BLaER1 treated with 17β-estradiol and CSF1 and Interleukin-3, amounts not matched to agents 10 nM and 100 nM (cell line): ENCODE data around the gene HSD17B11.
A peak's percentile ranks its signal among the peaks of the same experiment; 100 is the strongest.
"Not testable (repeated sequence)": the region's sequence is repeated elsewhere in the genome, so short reads cannot be mapped to it uniquely, and the experiment has no call there.

ENCODE experiments used
- H3K27ac ChIP-seq, 11 experiments: shearing (Covaris generic); formaldehyde crosslinking; 2 replicates each; pipeline ENCODE4 v1.8.1; 2022
- H3K27me3 ChIP-seq, 11 experiments: shearing (Covaris generic); formaldehyde crosslinking; 2 replicates each; pipeline ENCODE4 v1.8.1; 2022
- H3K36me3 ChIP-seq, 11 experiments: shearing (Covaris generic); formaldehyde crosslinking; 2 replicates each; pipeline ENCODE4 v1.8.1; 2022
- H3K4me1 ChIP-seq, 10 experiments: shearing (Covaris generic); formaldehyde crosslinking; 2 replicates each; pipeline ENCODE4 v1.8.1; 2022
- H3K4me2 ChIP-seq, 11 experiments: shearing (Covaris generic); formaldehyde crosslinking; 2 replicates each; pipeline ENCODE4 v1.8.1; 2022
- H3K4me3 ChIP-seq, 10 experiments: shearing (Covaris generic); formaldehyde crosslinking; 2 replicates each; pipeline ENCODE4 v1.8.1; 2022
- H3K9ac ChIP-seq, 11 experiments: shearing (Covaris generic); formaldehyde crosslinking; 2 replicates each; pipeline ENCODE4 v1.8.1; 2022
- H3K9me3 ChIP-seq, 11 experiments: shearing (Covaris generic); formaldehyde crosslinking; replicated peaks in 1 of 11; 2 replicates each; pipeline ENCODE4 v1.8.1; 2022
- H4K20me1 ChIP-seq, 11 experiments: shearing (Covaris generic); formaldehyde crosslinking; 2 replicates each; pipeline ENCODE4 v1.8.1; 2022
- Cebpa-rat ChIP-seq, 11 experiments: shearing (Covaris generic); IDR thresholded peaks; 2 replicates each; pipeline ENCODE4 v1.8.1; 2022

Gene HSD17B11

GRCh38 chr4:87390891-87391575 lies at the start of gene HSD17B11:
Gene HSD17B11 (minus strand): TSS chr4:87391188. CDS start chr4:87391070, 118 bp downstream.
- H3K4me2 ChIP-seq = peak within 1 kb of the TSS; percentile 86 to 97 (median 90)
- H3K4me3 ChIP-seq = peak within 1 kb of the TSS; percentile 71 to 88 (median 76)
- peaks cover 0 to 26% (median 3%) of the 10 kb centered on the region in 11 experiments; a peak in 7 of 22 replicates for H4K20me1 ChIP-seq
- peak within 1 kb of the TSS; percentile 88 to 96 (median 92) for H3K27ac ChIP-seq
- H3K9ac ChIP-seq = peak within 1 kb of the TSS; percentile 85 to 97 (median 92)
- peaks cover 27 to 45% (median 35%) of the 10 kb centered on the region in 11 experiments for H3K9me3 ChIP-seq
- no peaks in the 10 kb centered on the region for H3K27me3 ChIP-seq
- TF ChIP-seq Cebpa-rat (IDR thresholded peaks at IDR 0.05) = peak; percentile 75 to 96 (median 93); a peak in 20 of 22 replicates
- peaks cover 18 to 42% (median 26%) of the 10 kb centered on the region in 10 experiments; a peak in 19 of 20 replicates for H3K4me1 ChIP-seq
- peaks cover 14 to 39% (median 29%) of the 10 kb centered on the region in 11 experiments for H3K36me3 ChIP-seq

GRCh38 chr4:87433342-87433741 lies 42.4 kb upstream of the HSD17B11 start:
- H3K36me3 ChIP-seq = peaks cover 27 to 48% (median 39%) of the 10 kb centered on the region in 11 experiments
- no peak overlapping the region for H3K27ac ChIP-seq
- no peak overlapping the region for H3K4me2 ChIP-seq
- H3K9me3 ChIP-seq = no peaks in the 10 kb centered on the region
- no peak overlapping the region for H3K4me3 ChIP-seq
- peaks cover 0 to 22% (median 4%) of the 10 kb centered on the region in 11 experiments; a peak in 4 of 22 replicates for H4K20me1 ChIP-seq
- no peak overlapping the region for H3K9ac ChIP-seq
- H3K27me3 ChIP-seq = no peaks in the 10 kb centered on the region
- TF ChIP-seq Cebpa-rat (IDR thresholded peaks at IDR 0.05) = no peak
- H3K4me1 ChIP-seq = no peaks in the 10 kb centered on the region

- H3K4me3 ChIP-seq = no peak overlapping the region
- H4K20me1 ChIP-seq = peaks cover 0 to 22% (median 4%) of the 10 kb centered on the region in 11 experiments; a peak in 4 of 22 replicates
- H3K27ac ChIP-seq = no peak overlapping the region
- no peak overlapping the region for H3K9ac ChIP-seq
- H3K4me2 ChIP-seq = no peak overlapping the region
- H3K9me3 ChIP-seq = no peaks in the 10 kb centered on the region
- H3K36me3 ChIP-seq = peaks cover 5 to 20% (median 6%) of the 10 kb centered on the region in 11 experiments; a peak in 19 of 22 replicates
- no peak for TF ChIP-seq Cebpa-rat (IDR thresholded peaks at IDR 0.05)
- H3K4me1 ChIP-seq = peaks cover 0 to 13% (median under 1%) of the 10 kb centered on the region in 10 experiments; a peak in 5 of 20 replicates
- H3K27me3 ChIP-seq = no peaks in the 10 kb centered on the region
Observed at GRCh38 chr4:87430038-87430437, 39.0 kb upstream of the HSD17B11 start.

- no peaks in the 10 kb centered on the region for H3K27me3 ChIP-seq
Observed at GRCh38 chr4:87428979-87429378, 38.0 kb upstream of the HSD17B11 start.

GRCh38 chr4:87427518-87427868 lies 36.5 kb upstream of the HSD17B11 start:
- Histone ChIP-seq H3K27ac (no peak overlapping the region), H3K27me3 (no peaks in the 10 kb centered on the region), H3K4me1 (peaks cover 12 to 30% (median 17%) of the 10 kb centered on the region in 10 experiments), H3K9ac (no peak overlapping the region), H3K4me3 (no peak overlapping the region), H3K4me2 (no peak overlapping the region), H3K36me3 (peaks cover 0 to 14% (median 0%) of the 10 kb centered on the region in 11 experiments; a peak in 6 of 22 replicates), H4K20me1 (peaks cover 0 to 22% (median 4%) of the 10 kb centered on the region in 11 experiments; a peak in 4 of 22 replicates), H3K9me3 (no peaks in the 10 kb centered on the region)
- TF ChIP-seq Cebpa-rat (IDR thresholded peaks at IDR 0.05) = no peak

More at GRCh38 chr4:87428979-87429378, 38.0 kb upstream of the HSD17B11 start:
- Histone ChIP-seq H3K4me2 (no peak overlapping the region), H3K4me1 (peaks cover 5 to 23% (median 11%) of the 10 kb centered on the region in 10 experiments), H3K9ac (no peak overlapping the region), H3K4me3 (no peak overlapping the region), H3K36me3 (peaks cover 0 to 14% (median 0%) of the 10 kb centered on the region in 11 experiments; a peak in 6 of 22 replicates), H3K9me3 (no peaks in the 10 kb centered on the region), H4K20me1 (peaks cover 0 to 22% (median 4%) of the 10 kb centered on the region in 11 experiments; a peak in 4 of 22 replicates), H3K27ac (no peak overlapping the region)
- no peak for TF ChIP-seq Cebpa-rat (IDR thresholded peaks at IDR 0.05)

- Histone ChIP-seq H3K9me3 (no peaks in the 10 kb centered on the region), H3K4me3 (no peak overlapping the region), H3K27me3 (no peaks in the 10 kb centered on the region), H4K20me1 (peaks cover 0 to 22% (median 4%) of the 10 kb centered on the region in 11 experiments; a peak in 4 of 22 replicates), H3K36me3 (peaks cover 0 to 14% (median 0%) of the 10 kb centered on the region in 11 experiments; a peak in 5 of 22 replicates), H3K9ac (no peak overlapping the region; a peak in 1 of 22 replicates), H3K4me1 (peaks cover 13 to 31% (median 19%) of the 10 kb centered on the region in 10 experiments), H3K4me2 (no peak overlapping the region), H3K27ac (no peak overlapping the region)
- no peak for TF ChIP-seq Cebpa-rat (IDR thresholded peaks at IDR 0.05)
Observed at GRCh38 chr4:87426865-87427517, 36.0 kb upstream of the HSD17B11 start.

GRCh38 chr4:87425711-87426110 lies 34.7 kb upstream of the HSD17B11 start:
- H3K9ac ChIP-seq = no peak overlapping the region
- no peak overlapping the region for H3K4me3 ChIP-seq
- peaks cover 21 to 38% (median 25%) of the 10 kb centered on the region in 10 experiments for H3K4me1 ChIP-seq
- H4K20me1 ChIP-seq = peaks cover 0 to 17% (median 4%) of the 10 kb centered on the region in 11 experiments; a peak in 4 of 22 replicates
- TF ChIP-seq Cebpa-rat (IDR thresholded peaks at IDR 0.05) = no peak
- no peaks in the 10 kb centered on the region for H3K27me3 ChIP-seq
- no peaks in the 10 kb centered on the region for H3K9me3 ChIP-seq
- peaks cover 0 to 14% (median 0%) of the 10 kb centered on the region in 11 experiments; a peak in 4 of 22 replicates for H3K36me3 ChIP-seq
- H3K4me2 ChIP-seq = no peak overlapping the region
- H3K27ac ChIP-seq = no peak overlapping the region

GRCh38 chr4:87424099-87424543 lies 33.1 kb upstream of the HSD17B11 start:
- Histone ChIP-seq H3K36me3 (peaks cover 0 to 11% (median 0%) of the 10 kb centered on the region in 11 experiments; a peak in 3 of 22 replicates), H3K4me1 (peaks cover 21 to 38% (median 25%) of the 10 kb centered on the region in 10 experiments), H3K9ac (peak overlapping the region in 10 of 11 experiments; percentile 84 to 91 (median 88); a peak in 14 of 22 replicates), H3K4me2 (peak overlapping the region; percentile 79 to 97 (median 88)), H3K4me3 (peak overlapping the region; percentile 80 to 93 (median 83); a peak in 13 of 20 replicates)
- H3K27me3 ChIP-seq, H3K9me3 ChIP-seq, H3K27ac ChIP-seq, H4K20me1 ChIP-seq: not testable (repeated sequence)
